H9 (cell line): ENCODE measurements around the gene DDAH2. TPM values are rescaled to one million over a fixed set of nuclear protein-coding genes. Genes with fewer than 3 reads are reported as not detected.

Experiments used
- DNase-seq: peaks from one replicate; pipeline ENCODE4 v3.0.0-alpha.2; 2017
- H2AFZ ChIP-seq: one replicate; pipeline ENCODE4 v1.6.1; 2013; ENCODE audit warnings: mild to moderate bottlenecking, low read length, control low read depth, moderate library complexity
- H2AK5ac ChIP-seq: 2 replicates; pipeline ENCODE4 v1.6.1; 2013; ENCODE audit warnings: low read length, control low read depth, mixed read lengths; ENCODE audit not compliant: insufficient read length
- H2BK120ac ChIP-seq: one replicate; pipeline ENCODE4 v1.6.1; 2013; ENCODE audit warnings: low read depth, mild to moderate bottlenecking, low read length, control low read depth, inconsistent platforms; ENCODE audit not compliant: poor library complexity, severe bottlenecking
- H2BK12ac ChIP-seq: 2 replicates; pipeline ENCODE4 v1.6.1; 2013; ENCODE audit warnings: low read length, control low read depth, mixed read lengths, low read depth; ENCODE audit not compliant: insufficient read length
- H2BK15ac ChIP-seq: 2 replicates; pipeline ENCODE4 v1.6.1; 2013; ENCODE audit warnings: low read depth, low read length, control low read depth
- H2BK20ac ChIP-seq: one replicate; pipeline ENCODE4 v1.6.1; 2013; ENCODE audit warnings: low read depth, mild to moderate bottlenecking, low read length, control low read depth, inconsistent platforms; ENCODE audit not compliant: poor library complexity, severe bottlenecking
- H2BK5ac ChIP-seq: 2 replicates; pipeline ENCODE4 v1.6.1; 2013; ENCODE audit warnings: low read length, control low read depth, mixed read lengths; ENCODE audit not compliant: insufficient read length
- H3K14ac ChIP-seq: 2 replicates; pipeline ENCODE4 v1.6.1; 2013; ENCODE audit warnings: low read length, control low read depth; ENCODE audit not compliant: insufficient read depth
- H3K18ac ChIP-seq: 2 replicates; pipeline ENCODE4 v1.6.1; 2013; ENCODE audit warnings: low read depth, mild to moderate bottlenecking, mixed read lengths, low read length, control low read depth; ENCODE audit not compliant: insufficient read length
- H3K23ac ChIP-seq: 2 replicates; pipeline ENCODE4 v1.6.1; 2013; ENCODE audit warnings: low read length, control low read depth, mixed read lengths, low read depth; ENCODE audit not compliant: insufficient read length
- H3K23me2 ChIP-seq: 2 replicates; pipeline ENCODE4 v1.6.1; 2013; ENCODE audit warnings: low read depth, mild to moderate bottlenecking, mixed read lengths, low read length, control low read depth; ENCODE audit not compliant: insufficient read length, poor library complexity, severe bottlenecking
- H3K27ac ChIP-seq: 2 replicates; pipeline ENCODE4 v1.5.1; 2013; ENCODE audit warnings: low read length, control low read depth, mixed read lengths, low read depth; ENCODE audit not compliant: insufficient read length
- H3K27me3 ChIP-seq: 2 replicates; pipeline ENCODE4 v1.6.1; 2013; ENCODE audit warnings: low read length, control low read depth, inconsistent platforms; ENCODE audit not compliant: insufficient read depth
- H3K4ac ChIP-seq: 2 replicates; pipeline ENCODE4 v1.6.1; 2013; ENCODE audit warnings: low read depth, mild to moderate bottlenecking, control low read depth, inconsistent platforms, low read length, moderate library complexity
- H3K4me1 ChIP-seq: 2 replicates; pipeline ENCODE4 v1.6.1; 2013; ENCODE audit warnings: low read length, control low read depth, inconsistent platforms; ENCODE audit not compliant: insufficient read depth
- H3K4me2 ChIP-seq: 2 replicates; pipeline ENCODE4 v1.6.1; 2013; ENCODE audit warnings: low read length, control low read depth, mixed read lengths; ENCODE audit not compliant: insufficient read length, insufficient read depth
- H3K56ac ChIP-seq: 2 replicates; pipeline ENCODE4 v1.6.1; 2013; ENCODE audit warnings: low read depth, mild to moderate bottlenecking, mixed read lengths, low read length, control low read depth; ENCODE audit not compliant: insufficient read length
- H3K79me1 ChIP-seq: 2 replicates; pipeline ENCODE4 v1.6.1; 2013; ENCODE audit warnings: low read depth, mild to moderate bottlenecking, moderate library complexity, low read length, control low read depth, inconsistent platforms; ENCODE audit not compliant: insufficient read depth, poor library complexity, severe bottlenecking
- H3K79me2 ChIP-seq: 2 replicates; pipeline ENCODE4 v1.6.1; 2013; ENCODE audit warnings: low read length, control low read depth, inconsistent platforms; ENCODE audit not compliant: insufficient read depth
- H3K9ac ChIP-seq: 2 replicates; pipeline ENCODE4 v1.6.1; 2013; ENCODE audit warnings: low read length, control low read depth, mixed read lengths; ENCODE audit not compliant: insufficient read length; ENCODE audit errors: extremely low read depth
- H3K9me3 ChIP-seq: one replicate; pipeline ENCODE4 v1.6.1; 2013; ENCODE audit warnings: low read depth, low read length, inconsistent platforms; ENCODE audit not compliant: control insufficient read depth
- H3T11ph ChIP-seq: one replicate; pipeline ENCODE4 v1.6.1; 2013; ENCODE audit warnings: mild to moderate bottlenecking, low read length, control low read depth, inconsistent platforms
- H4K20me1 ChIP-seq: one replicate; pipeline ENCODE4 v1.6.1; 2013; ENCODE audit not compliant: control insufficient read depth, insufficient read length, insufficient read depth
- H4K5ac ChIP-seq: 2 replicates; pipeline ENCODE4 v1.6.1; 2013; ENCODE audit warnings: low read depth, mild to moderate bottlenecking, mixed read lengths, low read length, control low read depth; ENCODE audit not compliant: insufficient read length
- H4K8ac ChIP-seq: replicated peaks from 2 replicates; pipeline ENCODE4 v1.6.1; 2013; ENCODE audit warnings: low read length, control low read depth, mixed read lengths, low read depth; ENCODE audit not compliant: insufficient read length
- H4K91ac ChIP-seq: 2 replicates; pipeline ENCODE4 v1.6.1; 2013; ENCODE audit warnings: low read depth, mild to moderate bottlenecking, moderate library complexity, mixed read lengths, low read length, control low read depth; ENCODE audit not compliant: insufficient read length
- H3K27ac Mint-ChIP-seq, 3 experiments: 2 replicates in 2 of 3; 3 replicates in 1 of 3; pipeline ENCODE4 v1.8.0; 2020 to 2021; ENCODE audit warnings: mixed read lengths in 3 of 3, mild to moderate bottlenecking in 1 of 3, moderate library complexity in 1 of 3
- H3K27me3 Mint-ChIP-seq: 2 replicates; pipeline ENCODE4 v1.8.0; 2021; ENCODE audit warnings: low read depth, mild to moderate bottlenecking, moderate library complexity, mixed read lengths
- H3K36me3 Mint-ChIP-seq, 3 experiments: 2 replicates in 2 of 3; 3 replicates in 1 of 3; pipeline ENCODE4 v1.8.0; 2020 to 2021; ENCODE audit warnings: low read depth in 3 of 3, mixed read lengths in 3 of 3; ENCODE audit not compliant: insufficient read depth in 1 of 3
- H3K4me1 Mint-ChIP-seq, 2 experiments: 2 replicates each; pipeline ENCODE4 v1.8.0; 2020; ENCODE audit warnings: mixed read lengths in 2 of 2
- H3K4me3 Mint-ChIP-seq, 2 experiments: 2 replicates in 1 of 2; 3 replicates in 1 of 2; pipeline ENCODE4 v1.8.0; 2020 to 2021; ENCODE audit warnings: mild to moderate bottlenecking in 2 of 2, mixed read lengths in 2 of 2, moderate library complexity in 1 of 2
- H3K9me3 Mint-ChIP-seq, 2 experiments: 2 replicates in 1 of 2; 3 replicates in 1 of 2; pipeline ENCODE4 v1.8.0; 2020; ENCODE audit warnings: mild to moderate bottlenecking in 2 of 2, mixed read lengths in 2 of 2, moderate library complexity in 1 of 2
- WGBS: extraction: QIAGEN DNeasy Blood & Tissue Kit; methylation state at CpG from one replicate; pipeline ENCODE4 v1.1.7; 2013; ENCODE audit warnings: missing lambda C conversion rate, low lambda C conversion rate, mixed read lengths; ENCODE audit not compliant: insufficient read length; ENCODE audit errors: extremely low coverage; 5-methylcytosine and 5-hydroxymethylcytosine counted together
- total RNA-seq: library from RNA; stranded (reverse); gene quantifications from 2 replicates; pipeline ENCODE4 v1.2.1, GENCODE V29; 2021
- TF ChIP-seq, protein P1 (sequence below): fragments of 200-600 bp; sonication (generic); conservative IDR thresholded peaks from 3 replicates; pipeline ENCODE4 v1.8.0; 2021; ENCODE audit warnings: antibody characterized with exemption, mild to moderate bottlenecking

The DDAH2 gene
- total RNA-seq, 1 experiment from 2014 or later = 73.2 TPM

DNA sequence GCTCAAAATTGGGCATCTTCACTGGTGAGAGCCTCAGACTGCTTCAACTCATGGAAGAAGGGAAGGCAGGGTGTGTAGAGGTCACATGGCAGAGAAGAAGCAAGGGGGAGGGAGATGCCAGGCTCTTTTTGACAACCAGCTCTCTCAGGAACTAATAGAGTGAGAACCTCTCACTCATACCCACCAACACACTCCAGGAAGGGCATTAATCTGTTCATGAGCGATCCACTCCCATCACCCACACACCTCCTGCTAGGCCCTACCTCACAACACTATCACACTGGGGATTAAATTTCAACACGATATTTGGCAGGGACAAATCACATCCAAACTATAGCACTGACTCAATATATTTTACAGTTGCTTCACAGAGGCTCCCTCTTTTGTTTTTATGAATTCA is 12.7 kb upstream of the DDAH2 start:
- H3K9ac ChIP-seq = no peak overlapping the region
- no peak overlapping the region for H4K91ac ChIP-seq
- H3K4me1 ChIP-seq = peaks cover 8% of the 10 kb centered on the region
- H3K56ac ChIP-seq = no peak overlapping the region
- Mint-ChIP-seq H3K4me3 (0 out of 5 replicates have a peak overlapping the region, but pooled peaks of 1 of the 2 experiments have one; percentile 5), H3K36me3 (peaks cover 12 to 37% (median 17%) of the 10 kb centered on the region in 3 experiments), H3K4me1 (peaks cover 38 to 54% of the 10 kb centered on the region in 2 experiments), H3K9me3 (no peaks in the 10 kb centered on the region), H3K27me3 (no peaks in the 10 kb centered on the region), H3K27ac (no peak overlapping the region)
- no peak overlapping the region for H3K27ac ChIP-seq
- H3K14ac ChIP-seq = no peak overlapping the region
- H3K23me2 ChIP-seq = peaks cover 12% of the 10 kb centered on the region
- no peak overlapping the region for H3K4me2 ChIP-seq
- no peak overlapping the region for H4K8ac ChIP-seq
- no peak overlapping the region for H2BK12ac ChIP-seq
- H2BK20ac ChIP-seq = no peak overlapping the region
- H3K18ac ChIP-seq = no peak overlapping the region
- H3K9me3 ChIP-seq = no peaks in the 10 kb centered on the region
- no peaks in the 10 kb centered on the region for H3K27me3 ChIP-seq
- no peak for DNase-seq
- no peaks in the 10 kb centered on the region for H4K20me1 ChIP-seq
- H2BK15ac ChIP-seq = no peak overlapping the region
- H2AK5ac ChIP-seq = no peak overlapping the region
- H3K79me1 ChIP-seq = no peaks in the 10 kb centered on the region
- H3T11ph ChIP-seq = no peak overlapping the region
- H3K79me2 ChIP-seq = no peaks in the 10 kb centered on the region
- H2BK5ac ChIP-seq = no peak overlapping the region
- H2BK120ac ChIP-seq = no peak overlapping the region
- H2AFZ ChIP-seq = no peak overlapping the region
- TF ChIP-seq, protein P1, sequence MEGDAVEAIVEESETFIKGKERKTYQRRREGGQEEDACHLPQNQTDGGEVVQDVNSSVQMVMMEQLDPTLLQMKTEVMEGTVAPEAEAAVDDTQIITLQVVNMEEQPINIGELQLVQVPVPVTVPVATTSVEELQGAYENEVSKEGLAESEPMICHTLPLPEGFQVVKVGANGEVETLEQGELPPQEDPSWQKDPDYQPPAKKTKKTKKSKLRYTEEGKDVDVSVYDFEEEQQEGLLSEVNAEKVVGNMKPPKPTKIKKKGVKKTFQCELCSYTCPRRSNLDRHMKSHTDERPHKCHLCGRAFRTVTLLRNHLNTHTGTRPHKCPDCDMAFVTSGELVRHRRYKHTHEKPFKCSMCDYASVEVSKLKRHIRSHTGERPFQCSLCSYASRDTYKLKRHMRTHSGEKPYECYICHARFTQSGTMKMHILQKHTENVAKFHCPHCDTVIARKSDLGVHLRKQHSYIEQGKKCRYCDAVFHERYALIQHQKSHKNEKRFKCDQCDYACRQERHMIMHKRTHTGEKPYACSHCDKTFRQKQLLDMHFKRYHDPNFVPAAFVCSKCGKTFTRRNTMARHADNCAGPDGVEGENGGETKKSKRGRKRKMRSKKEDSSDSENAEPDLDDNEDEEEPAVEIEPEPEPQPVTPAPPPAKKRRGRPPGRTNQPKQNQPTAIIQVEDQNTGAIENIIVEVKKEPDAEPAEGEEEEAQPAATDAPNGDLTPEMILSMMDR = no peak
- no peak overlapping the region for H3K4ac ChIP-seq
- H4K5ac ChIP-seq = no peak overlapping the region
- no CpG with 5 or more reads among the region's 2 CpGs for WGBS
- no peak overlapping the region for H3K23ac ChIP-seq
